GM04504 (cell line): ENCODE data around the gene SLC25A42.
"Not testable (repeated sequence)": the region's sequence is repeated elsewhere in the genome, so short reads cannot be mapped to it uniquely, and the experiment has no call there.

Source experiments
- DNase-seq: peaks from one replicate; pipeline ENCODE4 v3.0.0-alpha.2; 2012; ENCODE audit warnings: low read depth

SLC25A42 gene

GRCh38 chr19:19068659-19069654 is 5.2 kb downstream of the SLC25A42 start:
- no peak for DNase-seq

DNA sequence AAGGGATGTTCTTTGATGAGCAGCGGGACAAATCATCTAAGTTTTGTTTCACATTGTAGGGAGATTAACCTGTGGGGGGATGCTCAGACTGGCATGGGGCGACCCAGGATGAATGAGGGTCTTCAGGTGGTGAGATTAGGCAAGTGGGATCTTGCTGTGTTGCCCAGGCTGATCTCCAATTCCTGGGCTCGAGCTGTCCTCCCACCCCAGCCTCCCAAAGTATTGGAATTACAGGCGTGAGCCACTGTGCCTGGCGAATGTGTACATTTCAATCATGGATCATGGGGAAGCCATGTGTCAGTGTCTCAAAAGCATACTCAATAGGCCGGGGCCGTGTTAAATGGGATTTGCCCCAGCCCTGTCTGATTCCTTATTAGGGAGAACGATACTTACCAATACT is 8.1 kb downstream of the SLC25A42 start:
- no peak for DNase-seq

- no peak for DNase-seq
Measured at GRCh38 chr19:19074196-19074882, 10.5 kb downstream of the SLC25A42 start.

GRCh38 chr19:19075126-19075525 is 11.3 kb downstream of the SLC25A42 start:
- no peak for DNase-seq

GRCh38 chr19:19076476-19076875 is 12.7 kb downstream of the SLC25A42 start:
- no peak for DNase-seq

DNA sequence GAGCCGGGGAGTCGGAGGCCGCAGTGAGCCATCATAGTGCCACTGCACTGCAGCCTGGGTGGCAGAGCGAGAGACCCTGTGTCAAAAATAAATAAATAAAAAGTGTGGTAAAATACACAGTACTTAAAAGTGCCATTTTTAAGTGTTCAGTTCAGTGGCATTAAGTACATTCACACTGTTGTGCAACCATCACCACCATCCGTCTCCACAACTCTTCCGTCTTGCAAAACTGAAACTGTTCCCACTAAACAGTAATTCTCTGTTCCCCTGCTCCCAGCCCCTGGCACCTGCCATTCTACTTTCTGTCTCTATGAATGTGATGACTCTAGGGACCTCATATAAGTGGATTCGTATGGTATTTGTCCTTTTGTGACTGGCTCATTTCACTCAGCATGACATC is 13.3 kb downstream of the SLC25A42 start:
- no peak for DNase-seq

DNA sequence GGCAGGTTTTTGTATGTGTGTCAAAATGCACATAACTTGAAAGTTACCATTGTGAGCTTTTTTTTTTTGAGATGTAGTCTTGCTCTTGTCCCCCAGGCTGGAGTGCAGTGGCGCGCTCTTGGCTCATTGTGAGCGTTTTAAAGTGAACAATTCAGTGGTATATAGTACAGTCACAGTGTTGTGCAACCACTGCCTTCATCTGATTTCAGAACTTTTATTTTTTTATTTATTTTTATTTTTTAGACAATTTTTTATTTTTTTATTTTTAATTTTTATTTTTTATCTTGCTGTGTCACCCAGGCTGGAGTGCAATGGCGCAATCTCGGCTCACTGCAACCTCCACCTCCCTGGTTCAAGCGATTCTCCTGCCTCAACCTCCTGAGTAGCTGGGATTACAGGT is 15.0 kb downstream of the SLC25A42 start:
- no peak for DNase-seq

- DNase-seq: no peak
Measured at GRCh38 chr19:19079571-19079970, 15.8 kb downstream of the SLC25A42 start.

- no peak for DNase-seq
Measured at GRCh38 chr19:19081642-19082151, 17.9 kb downstream of the SLC25A42 start.

DNA sequence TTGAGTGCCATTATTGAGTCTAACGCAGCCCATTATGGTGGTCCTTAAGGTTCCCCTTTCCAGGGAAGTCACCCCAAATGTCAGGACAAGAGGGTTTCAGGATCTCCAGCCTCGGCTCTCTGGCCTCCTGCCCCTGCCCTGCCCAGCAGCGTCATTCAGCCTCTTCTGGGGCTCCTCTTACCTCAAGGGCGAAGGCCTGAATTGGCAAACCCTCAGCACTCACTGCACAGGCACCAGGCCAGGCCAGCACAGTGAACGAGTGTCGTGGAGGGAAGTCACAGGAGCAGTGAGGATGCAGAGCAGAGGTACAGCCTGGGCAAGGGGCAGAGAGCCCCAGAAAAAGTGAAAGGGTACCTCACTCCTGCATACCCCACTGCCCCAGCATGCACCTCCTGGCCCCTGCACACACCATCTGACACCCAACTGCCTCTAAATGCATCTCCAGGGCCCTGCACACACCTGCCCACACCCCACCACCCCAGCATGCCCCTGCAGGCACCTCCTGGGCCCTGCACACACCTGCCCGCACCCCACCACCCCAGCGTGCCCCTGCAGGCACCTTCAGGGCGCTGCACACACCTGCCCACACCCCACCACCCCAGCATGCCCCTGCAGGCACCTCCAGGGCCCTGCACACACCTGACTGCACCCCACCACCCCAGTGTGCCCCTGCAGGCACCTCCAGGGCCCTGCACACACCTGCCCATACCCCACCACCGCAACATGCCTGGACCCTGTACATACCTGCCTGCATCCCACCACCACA is 19.8 kb downstream of the SLC25A42 start:
- DNase-seq: no peak

GRCh38 chr19:19087676-19088075 is 23.9 kb downstream of the SLC25A42 start:
- DNase-seq: no peak

DNA sequence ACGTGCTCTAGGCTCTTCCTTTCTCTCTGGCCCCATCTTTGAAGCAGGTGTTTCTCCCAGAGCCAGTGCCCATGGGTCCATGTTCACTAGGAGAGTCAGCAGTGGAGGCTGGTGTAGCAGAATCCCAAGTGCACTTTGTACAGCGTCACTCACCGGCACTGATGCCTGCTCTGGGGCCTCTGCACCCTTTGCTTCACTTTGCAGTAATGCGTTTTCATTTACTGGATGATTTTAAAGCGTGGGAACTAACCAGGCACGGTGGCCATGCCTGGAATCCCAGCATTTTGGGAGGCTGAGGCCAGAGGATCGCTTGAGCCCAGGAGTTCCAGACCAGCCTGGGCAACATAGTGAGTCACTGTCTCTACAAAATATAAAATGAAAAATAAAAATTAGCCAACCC is 30.7 kb downstream of the SLC25A42 start:
- no peak for DNase-seq

DNA sequence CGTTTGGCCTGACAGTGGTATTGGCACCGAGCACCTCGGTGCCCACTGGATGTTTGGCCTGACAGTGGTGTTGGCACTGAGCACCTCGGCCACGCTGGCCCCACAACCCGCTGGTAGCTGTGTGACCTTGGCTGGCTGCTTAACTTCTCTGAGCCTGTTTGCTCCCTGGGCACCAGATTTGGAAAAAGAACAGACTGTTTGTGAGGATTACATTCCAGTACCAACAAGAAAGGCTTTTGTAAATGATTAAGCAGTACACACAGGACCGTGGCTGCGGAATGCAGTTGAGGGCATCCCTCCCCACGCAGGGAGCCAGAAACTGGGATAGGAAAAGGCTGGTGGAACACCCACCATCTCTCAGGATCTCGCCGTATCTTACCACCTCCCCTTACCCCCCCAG is 31.9 kb downstream of the SLC25A42 start:
- DNase-seq: no peak

DNA sequence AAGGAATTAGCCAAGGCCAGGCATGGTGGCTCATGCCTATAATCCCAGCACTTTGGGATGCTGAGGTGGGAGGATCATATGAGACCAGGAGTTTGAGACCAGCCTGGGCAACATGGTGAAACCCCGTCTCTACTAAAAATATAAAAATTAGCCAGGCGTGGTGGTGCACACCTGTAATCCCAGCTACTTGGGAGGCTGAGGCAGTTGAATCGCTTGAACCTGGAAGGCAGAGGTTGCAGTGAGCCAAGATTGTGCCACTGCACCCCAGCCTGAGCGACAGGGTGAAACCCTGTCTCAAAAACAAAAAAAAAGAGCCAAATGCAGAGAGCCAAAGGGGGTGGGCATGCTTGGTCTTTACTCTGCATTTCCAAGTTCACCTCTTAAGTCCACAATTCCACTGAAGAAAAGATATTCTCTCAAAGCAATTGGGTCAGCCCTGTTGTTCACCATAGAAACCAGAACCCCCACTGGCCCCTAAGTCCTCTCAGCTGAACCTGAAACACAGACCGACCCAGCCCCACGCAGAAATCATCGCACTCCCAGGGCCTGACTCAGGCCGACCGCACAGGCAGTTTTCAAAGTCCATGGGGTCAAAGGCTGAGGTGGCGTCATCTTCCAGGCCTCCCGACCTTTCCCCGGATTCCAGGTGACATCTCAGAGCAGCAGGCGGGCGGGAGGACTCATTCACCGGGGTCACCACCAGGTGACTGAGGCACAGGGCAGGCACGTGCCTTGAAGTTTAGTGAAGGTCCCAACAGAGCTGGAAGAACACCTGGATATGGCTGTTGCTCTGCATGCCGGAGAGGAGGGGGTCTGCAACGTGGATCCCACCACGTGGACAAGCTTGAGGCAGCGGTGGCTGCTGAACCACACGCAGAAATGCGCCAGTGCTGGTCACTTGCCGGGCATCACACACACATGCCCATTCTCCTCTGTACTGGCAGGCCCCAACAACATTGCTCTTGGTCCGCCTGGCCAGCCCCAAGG is 33.1 kb downstream of the SLC25A42 start:
- DNase-seq: no peak

DNA sequence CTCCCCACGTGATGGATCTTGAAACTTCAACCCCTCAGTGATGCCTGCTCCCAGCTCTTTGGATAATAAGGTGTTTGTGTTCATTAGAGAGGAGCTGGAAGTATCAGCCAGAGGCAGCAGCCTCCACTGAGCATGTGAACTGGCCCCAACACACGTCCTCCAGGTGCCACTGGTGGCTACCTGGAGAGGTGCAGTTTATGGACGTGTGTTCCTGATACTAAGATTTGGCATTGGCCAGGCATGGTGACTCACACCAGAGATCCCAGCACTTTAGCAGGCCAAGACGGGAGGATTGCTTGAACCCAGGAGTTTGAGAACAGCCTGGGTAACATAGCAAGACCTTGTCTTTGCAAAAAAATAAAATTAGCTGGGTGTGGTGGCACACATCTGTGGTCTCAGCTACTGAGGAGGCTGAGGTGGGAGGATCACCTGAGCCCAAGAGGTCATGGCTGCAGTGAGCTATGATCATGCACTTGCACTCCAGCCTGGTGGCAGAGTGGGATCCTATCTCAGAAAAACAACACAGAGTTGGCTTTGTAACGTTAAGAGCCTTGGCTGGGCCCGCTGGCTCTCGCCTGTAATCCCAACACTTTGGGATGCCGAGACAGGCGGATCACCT is 34.4 kb downstream of the SLC25A42 start:
- no peak for DNase-seq

- DNase-seq: no peak
Measured at GRCh38 chr19:19098703-19099632, 35.2 kb downstream of the SLC25A42 start.

- DNase-seq: no peak
Measured at GRCh38 chr19:19101540-19101939, 37.7 kb downstream of the SLC25A42 start.

DNA sequence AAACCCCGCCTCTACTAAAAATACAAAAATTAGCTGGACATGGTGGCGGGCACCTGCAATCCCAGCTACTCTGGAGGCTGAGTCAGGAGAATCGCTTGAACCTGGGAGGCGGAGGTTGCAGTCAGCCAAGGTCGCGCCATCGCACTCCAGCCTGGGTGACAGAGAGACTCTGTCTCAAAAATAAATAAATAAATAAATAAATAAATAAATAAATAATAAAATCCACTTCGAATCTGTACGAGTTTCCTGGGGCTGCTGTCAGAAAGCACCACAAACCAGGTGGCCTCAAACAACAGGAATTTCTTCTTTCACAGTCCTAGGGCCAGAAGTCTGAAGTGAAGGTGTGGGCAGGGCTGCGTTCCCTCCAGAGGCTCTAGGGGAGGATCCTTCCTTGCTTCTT is 38.8 kb downstream of the SLC25A42 start:
- not testable (repeated sequence) for DNase-seq

DNA sequence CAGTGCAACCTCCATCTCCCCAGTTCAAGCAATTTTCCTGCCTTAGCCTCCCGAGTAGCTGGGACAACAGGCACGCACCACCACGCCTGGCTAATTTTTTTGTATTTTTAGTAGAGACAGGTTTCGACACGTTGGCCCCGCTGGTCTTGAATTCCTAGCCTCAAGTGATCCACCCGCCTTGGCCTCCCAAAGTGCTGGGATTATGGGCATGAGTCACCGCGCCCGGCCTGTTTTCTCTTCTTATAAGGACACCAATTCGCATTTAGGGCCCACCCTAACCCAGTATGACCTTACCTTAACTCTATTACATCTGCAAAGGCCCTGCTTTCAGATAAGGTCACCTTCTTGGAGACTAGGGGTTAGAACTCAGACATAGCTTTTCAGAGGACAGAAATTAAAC is 39.4 kb downstream of the SLC25A42 start:
- DNase-seq: no peak
